Calu3 (cell line): Measurements from ENCODE around the gene SNX32. TPM values are rescaled to one million over a fixed set of nuclear protein-coding genes. Genes with fewer than 3 reads are reported as not detected.

Source experiments
- BruUV-seq: library from RNA; stranded (reverse); fragments of 400-500 nt; replicated peaks from 2 replicates; lab custom pipeline; 2021; lab: Mats Ljungman, UMichigan
- CTCF ChIA-PET: fragments of 300-600 bp; sonication (Branson Sonifier 250); formaldehyde crosslinking; loops from one replicate; lab custom pipeline; 2022; ENCODE audit warnings: antibody characterized with exemption; lab: Charles Lee
- DNase-seq: peaks from one replicate; pipeline ENCODE4 v3.0.0; 2022
- H3K27ac Mint-ChIP-seq: one replicate; pipeline ENCODE4 v1.8.0; 2022; ENCODE audit warnings: mixed read lengths; ENCODE audit not compliant: unreplicated experiment
- H3K27me3 Mint-ChIP-seq: one replicate; pipeline ENCODE4 v1.8.0; 2022; ENCODE audit warnings: mixed read lengths; ENCODE audit not compliant: unreplicated experiment
- H3K36me3 Mint-ChIP-seq: one replicate; pipeline ENCODE4 v1.8.0; 2022; ENCODE audit warnings: mild to moderate bottlenecking, moderate library complexity, mixed read lengths; ENCODE audit not compliant: insufficient read depth, unreplicated experiment
- H3K4me1 Mint-ChIP-seq: one replicate; pipeline ENCODE4 v1.8.0; 2022; ENCODE audit warnings: mild to moderate bottlenecking, low read depth, mixed read lengths; ENCODE audit not compliant: unreplicated experiment
- H3K4me3 Mint-ChIP-seq: one replicate; pipeline ENCODE4 v1.8.0; 2022; ENCODE audit warnings: mild to moderate bottlenecking, low read depth, moderate library complexity, mixed read lengths; ENCODE audit not compliant: unreplicated experiment
- H3K9me3 Mint-ChIP-seq: one replicate; pipeline ENCODE4 v1.8.0; 2022; ENCODE audit warnings: low read depth, mixed read lengths; ENCODE audit not compliant: unreplicated experiment
- CTCF ChIP-seq: fragments of 200-600 bp; IDR thresholded peaks from one replicate; pipeline ENCODE4 v1.8.0; 2022; ENCODE audit warnings: antibody characterized with exemption; ENCODE audit not compliant: unreplicated experiment
- intact Hi-C: fragments of 100-400 bp; cut with micrococcal nuclease; formaldehyde crosslinking; loops from one replicate; pipeline ENCODE4 v1.10.0; 2022; ENCODE audit not compliant: unreplicated experiment
- total RNA-seq: library from RNA; stranded (reverse); gene quantifications from 2 replicates; pipeline ENCODE4 v1.2.3, GENCODE V29; 2022

The SNX32 gene
- total RNA-seq, 1 experiment from 2014 or later, result not detected

- Mint-ChIP-seq H3K9me3 (no peaks in the 10 kb centered on the region), H3K36me3 (peaks cover 98% of the 10 kb centered on the region), H3K27me3 (no peaks in the 10 kb centered on the region), H3K4me1 (peaks cover 54% of the 10 kb centered on the region), H3K27ac (peak overlapping the region; percentile 28), H3K4me3 (no peak overlapping the region)
- no TSS peak for BruUV-seq
- intact Hi-C loops, result no loop called here
- CTCF ChIA-PET, result no interaction called here
- no peak for TF ChIP-seq CTCF
- no peak for DNase-seq
Measured at GRCh38 chr11:65894034-65894591, 60.4 kb downstream of the SNX32 start.

- H3K9me3 Mint-ChIP-seq, result no peaks in the 10 kb centered on the region
- TF ChIP-seq CTCF, result no peak
- no peak for DNase-seq
- H3K27me3 Mint-ChIP-seq, result no peaks in the 10 kb centered on the region
- peaks cover 98% of the 10 kb centered on the region for H3K36me3 Mint-ChIP-seq
- peak overlapping the region; percentile 97 for H3K27ac Mint-ChIP-seq
- peaks cover 41% of the 10 kb centered on the region for H3K4me1 Mint-ChIP-seq
- H3K4me3 Mint-ChIP-seq, result peak overlapping the region; percentile 84
- no TSS peak for BruUV-seq
- CTCF ChIA-PET, result interaction anchor here (0.6 kb wide), 1 partner anchor 566 kb away, joined by 4 read pairs; no protein-coding TSS in a partner anchor
- intact Hi-C loops, result no loop called here
Measured at GRCh38 chr11:65895482-65895981, 61.8 kb downstream of the SNX32 start.

- intact Hi-C loops, result no loop called here
- H3K36me3 Mint-ChIP-seq, result peaks cover 93% of the 10 kb centered on the region
- CTCF ChIA-PET, result interaction anchor here (1.6 kb wide), 1 partner anchor 8 kb away, joined by 5 read pairs; the partner anchor contains the start of gene FIBP
- no peak for TF ChIP-seq CTCF
- H3K4me1 Mint-ChIP-seq, result peaks cover 44% of the 10 kb centered on the region
- BruUV-seq, result no TSS peak
- H3K4me3 Mint-ChIP-seq, result peak overlapping the region; percentile 84
- H3K9me3 Mint-ChIP-seq, result no peaks in the 10 kb centered on the region
- H3K27me3 Mint-ChIP-seq, result no peaks in the 10 kb centered on the region
- peak overlapping the region; percentile 97 for H3K27ac Mint-ChIP-seq
- no peak for DNase-seq
Measured at GRCh38 chr11:65896034-65896999, 62.6 kb downstream of the SNX32 start.

- Mint-ChIP-seq H3K9me3 (no peaks in the 10 kb centered on the region), H3K4me1 (peaks cover 49% of the 10 kb centered on the region), H3K4me3 (peak overlapping the region; percentile 84), H3K27ac (peak overlapping the region; percentile 97), H3K27me3 (no peaks in the 10 kb centered on the region), H3K36me3 (peaks cover 93% of the 10 kb centered on the region)
- CTCF ChIA-PET, result interaction anchor here (1.6 kb wide), 1 partner anchor 9 kb away, joined by 5 read pairs; the partner anchor contains the start of gene FIBP
- no peak for DNase-seq
- TF ChIP-seq CTCF, result no peak
- no TSS peak for BruUV-seq
- intact Hi-C loops, result no loop called here
Measured at GRCh38 chr11:65897020-65897471, 63.3 kb downstream of the SNX32 start.
